HepG2 (cell line): ENCODE data around the gene GNPDA2. TPM values are rescaled to one million over a fixed set of nuclear protein-coding genes. Genes with fewer than 3 reads are reported as not detected.

Experiments
- CBX1 ChIP-seq: IDR thresholded peaks from one replicate; pipeline ENCODE4 v1.6.1; 2016; ENCODE audit warnings: antibody characterized with exemption, low read depth
- CEBPG ChIP-seq: IDR thresholded peaks from 2 replicates; pipeline ENCODE4 v1.6.1; 2016
- CENPBD1 ChIP-seq: sonication (generic); formaldehyde crosslinking; IDR thresholded peaks from 2 replicates; pipeline ENCODE4 v1.8.0; 2022; ENCODE audit warnings: missing genetic modification reagents, low read depth, mild to moderate bottlenecking, borderline replicate concordance
- GLI4 ChIP-seq: sonication (generic); formaldehyde crosslinking; IDR thresholded peaks from 2 replicates; pipeline ENCODE4 v1.5.1; 2020; ENCODE audit warnings: missing genetic modification reagents, mild to moderate bottlenecking, moderate library complexity, borderline replicate concordance
- KLF12 ChIP-seq: sonication (generic); formaldehyde crosslinking; IDR thresholded peaks from 2 replicates; pipeline ENCODE4 v1.4.0; 2020; ENCODE audit warnings: missing genetic modification reagents, borderline replicate concordance
- MAZ ChIP-seq, 2 experiments: sonication (generic) in 1 of 2; formaldehyde crosslinking in 1 of 2; IDR thresholded peaks; 2 replicates each; pipeline versions ENCODE4 v1.5.0 to v1.6.1; 2012 to 2020; ENCODE audit warnings: low read depth in 2 of 2, mild to moderate bottlenecking in 2 of 2, borderline replicate concordance in 1 of 2, improper control_type of control experiment in 1 of 2, low read length in 1 of 2, missing genetic modification reagents in 1 of 2, moderate library complexity in 1 of 2
- ZFP41 ChIP-seq: sonication (generic); formaldehyde crosslinking; IDR thresholded peaks from 2 replicates; pipeline ENCODE4 v1.4.0; 2020; ENCODE audit warnings: mild to moderate bottlenecking, missing genetic modification reagents, borderline replicate concordance
- ZNF296 ChIP-seq: sonication (generic); formaldehyde crosslinking; conservative IDR thresholded peaks from 2 replicates; pipeline ENCODE4 v1.5.0; 2020; ENCODE audit warnings: mild to moderate bottlenecking, missing genetic modification reagents
- ZNF639 ChIP-seq: conservative IDR thresholded peaks from 2 replicates; pipeline ENCODE4 v1.6.1; 2018; ENCODE audit warnings: missing genetic modification reagents
- polyA plus RNA-seq, 8 experiments: library from polyadenylated mRNA; depleted of rRNA in 3 of 8; stranded (reverse) in 7 of 8; unstranded in 1 of 8; fragments of >200 nt; fragmentation: Illumina TruSeq in 4 of 8; extraction: Trizol in 4 of 8; gene quantifications; 2 replicates each; pipeline versions ENCODE4 v1.2.1 to v1.2.3, GENCODE V29; 2011 to 2016; ENCODE audit warnings: low read depth in 4 of 8, missing spikeins in 1 of 8, mixed read lengths in 1 of 8; ENCODE audit not compliant: insufficient read depth in 1 of 8
- total RNA-seq, 5 experiments: library from RNA; depleted of rRNA; stranded (reverse); fragments of >200 nt; fragmentation: Illumina TruSeq; extraction: Trizol; gene quantifications; 2 replicates each; pipeline ENCODE4 v1.2.3, GENCODE V29; 2016; ENCODE audit warnings: low read depth in 1 of 5
- TF ChIP-seq, protein P1 (sequence below): sonication (generic); formaldehyde crosslinking; IDR thresholded peaks from 2 replicates; pipeline ENCODE4 v1.4.0; 2020; ENCODE audit warnings: missing genetic modification reagents, borderline replicate concordance
- TF ChIP-seq, protein P2 (sequence below): IDR thresholded peaks from 2 replicates; pipeline ENCODE4 v1.6.1; 2016; ENCODE audit warnings: missing compliant biosample characterization, missing genetic modification reagents, borderline replicate concordance
- TF ChIP-seq, protein P3 (sequence below): IDR thresholded peaks from 2 replicates; pipeline ENCODE4 v1.6.1; 2016; ENCODE audit warnings: missing genetic modification reagents, missing compliant biosample characterization
- TF ChIP-seq, protein P4 (sequence below): sonication (generic); formaldehyde crosslinking; IDR thresholded peaks from 2 replicates; pipeline ENCODE4 v1.4.0; 2020; ENCODE audit warnings: missing genetic modification reagents, borderline replicate concordance

The GNPDA2 gene
- total and polyA plus RNA-seq, 2 of the 13 experiments (the other 11 are each of a cell fraction or from before 2014, with no cell fraction given): 5.4 to 9.0 TPM

- TF ChIP-seq ZNF639 (CRISPR knock-in tag) (0 out of 2 replicates have a peak, but pooled peaks have one; percentile 58), MAZ (IDR thresholded peaks at IDR 0.05; ENCODE audit: borderline replicate concordance, low read depth, low read length) (peak; percentile 20; the same call in 1 of the 2 replicates), MAZ (CRISPR knock-in tag; IDR thresholded peaks at IDR 0.05; ENCODE audit: low read depth) (peak; percentile 63; the same call in 1 of the 2 replicates), CEBPG (no peak), KLF12 (CRISPR knock-in tag) (no peak), ZFP41 (CRISPR knock-in tag) (0 out of 2 replicates have a peak, but pooled peaks have one; percentile 52), CENPBD1 (CRISPR knock-in tag) (no peak), CBX1 (peak; percentile 60), GLI4 (CRISPR knock-in tag) (peak; percentile 64; the same call in 1 of the 2 replicates), ZNF296 (CRISPR knock-in tag) (no peak)
- TF ChIP-seq, protein P1, sequence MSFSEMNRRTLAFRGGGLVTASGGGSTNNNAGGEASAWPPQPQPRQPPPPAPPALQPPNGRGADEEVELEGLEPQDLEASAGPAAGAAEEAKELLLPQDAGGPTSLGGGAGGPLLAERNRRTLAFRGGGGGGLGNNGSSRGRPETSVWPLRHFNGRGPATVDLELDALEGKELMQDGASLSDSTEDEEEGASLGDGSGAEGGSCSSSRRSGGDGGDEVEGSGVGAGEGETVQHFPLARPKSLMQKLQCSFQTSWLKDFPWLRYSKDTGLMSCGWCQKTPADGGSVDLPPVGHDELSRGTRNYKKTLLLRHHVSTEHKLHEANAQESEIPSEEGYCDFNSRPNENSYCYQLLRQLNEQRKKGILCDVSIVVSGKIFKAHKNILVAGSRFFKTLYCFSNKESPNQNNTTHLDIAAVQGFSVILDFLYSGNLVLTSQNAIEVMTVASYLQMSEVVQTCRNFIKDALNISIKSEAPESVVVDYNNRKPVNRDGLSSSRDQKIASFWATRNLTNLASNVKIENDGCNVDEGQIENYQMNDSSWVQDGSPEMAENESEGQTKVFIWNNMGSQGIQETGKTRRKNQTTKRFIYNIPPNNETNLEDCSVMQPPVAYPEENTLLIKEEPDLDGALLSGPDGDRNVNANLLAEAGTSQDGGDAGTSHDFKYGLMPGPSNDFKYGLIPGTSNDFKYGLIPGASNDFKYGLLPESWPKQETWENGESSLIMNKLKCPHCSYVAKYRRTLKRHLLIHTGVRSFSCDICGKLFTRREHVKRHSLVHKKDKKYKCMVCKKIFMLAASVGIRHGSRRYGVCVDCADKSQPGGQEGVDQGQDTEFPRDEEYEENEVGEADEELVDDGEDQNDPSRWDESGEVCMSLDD (CRISPR knock-in tag): 0 out of 2 replicates have a peak, but pooled peaks have one; percentile 72
- TF ChIP-seq, protein P2, sequence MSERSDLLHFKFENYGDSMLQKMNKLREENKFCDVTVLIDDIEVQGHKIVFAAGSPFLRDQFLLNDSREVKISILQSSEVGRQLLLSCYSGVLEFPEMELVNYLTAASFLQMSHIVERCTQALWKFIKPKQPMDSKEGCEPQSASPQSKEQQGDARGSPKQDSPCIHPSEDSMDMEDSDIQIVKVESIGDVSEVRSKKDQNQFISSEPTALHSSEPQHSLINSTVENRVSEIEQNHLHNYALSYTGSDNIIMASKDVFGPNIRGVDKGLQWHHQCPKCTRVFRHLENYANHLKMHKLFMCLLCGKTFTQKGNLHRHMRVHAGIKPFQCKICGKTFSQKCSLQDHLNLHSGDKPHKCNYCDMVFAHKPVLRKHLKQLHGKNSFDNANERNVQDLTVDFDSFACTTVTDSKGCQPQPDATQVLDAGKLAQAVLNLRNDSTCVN (CRISPR knock-in tag): peak; percentile 45; the same call in 1 of the 2 replicates
- TF ChIP-seq, protein P3, sequence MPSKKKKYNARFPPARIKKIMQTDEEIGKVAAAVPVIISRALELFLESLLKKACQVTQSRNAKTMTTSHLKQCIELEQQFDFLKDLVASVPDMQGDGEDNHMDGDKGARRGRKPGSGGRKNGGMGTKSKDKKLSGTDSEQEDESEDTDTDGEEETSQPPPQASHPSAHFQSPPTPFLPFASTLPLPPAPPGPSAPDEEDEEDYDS: peak; percentile 78
- TF ChIP-seq, protein P4, sequence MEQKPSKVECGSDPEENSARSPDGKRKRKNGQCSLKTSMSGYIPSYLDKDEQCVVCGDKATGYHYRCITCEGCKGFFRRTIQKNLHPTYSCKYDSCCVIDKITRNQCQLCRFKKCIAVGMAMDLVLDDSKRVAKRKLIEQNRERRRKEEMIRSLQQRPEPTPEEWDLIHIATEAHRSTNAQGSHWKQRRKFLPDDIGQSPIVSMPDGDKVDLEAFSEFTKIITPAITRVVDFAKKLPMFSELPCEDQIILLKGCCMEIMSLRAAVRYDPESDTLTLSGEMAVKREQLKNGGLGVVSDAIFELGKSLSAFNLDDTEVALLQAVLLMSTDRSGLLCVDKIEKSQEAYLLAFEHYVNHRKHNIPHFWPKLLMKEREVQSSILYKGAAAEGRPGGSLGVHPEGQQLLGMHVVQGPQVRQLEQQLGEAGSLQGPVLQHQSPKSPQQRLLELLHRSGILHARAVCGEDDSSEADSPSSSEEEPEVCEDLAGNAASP (CRISPR knock-in tag): no peak
Measured at GRCh38 chr4:44678094-44679041, 48.0 kb downstream of the GNPDA2 start, which contains the start of gene GUF1 (continued).
